HEK293 (cell line): Measurements from ENCODE around the gene NAA80.

ENCODE experiments used
- CTCF ChIA-PET: fragments of 350-600 bp; formaldehyde crosslinking; extraction: SDS; loops from one replicate; lab custom pipeline; 2021; ENCODE audit warnings: antibody characterized with exemption; lab: Yijun Ruan, JAX
- POLR2A ChIA-PET: fragments of 300-600 bp; formaldehyde crosslinking; extraction: SDS; loops from one replicate; lab custom pipeline; 2020; ENCODE audit warnings: antibody characterized with exemption, inconsistent platforms; lab: Yijun Ruan, JAX
- H3K27ac ChIP-seq: fragments of 200-500 bp; sonication (Bioruptor generic); 2 replicates; pipeline ENCODE4 v1.5.1; 2014; ENCODE audit warnings: low read depth, low read length, control low read depth, inconsistent platforms; ENCODE audit errors: extremely low read depth
- H3K36me3 ChIP-seq, 2 experiments: fragments of 200-500 bp in 1 of 2; sonication (Bioruptor generic) in 1 of 2; 1 replicate in 1 of 2; 2 replicates in 1 of 2; pipeline ENCODE4 v1.5.1; 2014 to 2017; ENCODE audit warnings: inconsistent platforms in 2 of 2, low read length in 2 of 2; ENCODE audit not compliant: control insufficient read depth in 2 of 2, insufficient read depth in 1 of 2
- H3K4me1 ChIP-seq: fragments of 200-500 bp; sonication (Bioruptor generic); 2 replicates; pipeline ENCODE4 v1.5.1; 2014; ENCODE audit warnings: mild to moderate bottlenecking, low read length, inconsistent platforms; ENCODE audit not compliant: control insufficient read depth, insufficient read depth
- H3K4me3 ChIP-seq: 2 replicates; pipeline ENCODE4 v1.5.1; 2011; ENCODE audit warnings: low read depth, mild to moderate bottlenecking, control low read depth, low read length, moderate library complexity
- H3K9me3 ChIP-seq: fragments of 200-500 bp; sonication (Bioruptor generic); 2 replicates; pipeline ENCODE4 v1.5.1; 2014; ENCODE audit warnings: low read depth, low read length, inconsistent platforms; ENCODE audit not compliant: control insufficient read depth, insufficient read depth
- RBAK ChIP-seq: fragments of 450-650 bp; formaldehyde crosslinking; IDR thresholded peaks from 2 replicates; pipeline ENCODE4 v1.5.1; 2016; ENCODE audit warnings: missing biosample characterization, missing genetic modification characterization
- TCF7L2 ChIP-seq: IDR thresholded peaks from 2 replicates; pipeline ENCODE4 v1.6.1; 2011; ENCODE audit warnings: low read depth, mild to moderate bottlenecking, inconsistent platforms, low read length, moderate library complexity, borderline replicate concordance
- TRIM28 ChIP-seq: IDR thresholded peaks from 2 replicates; pipeline ENCODE4 v1.6.1; 2011; ENCODE audit warnings: low read length, control low read depth, borderline replicate concordance
- TSHZ1 ChIP-seq: fragments of 450-650 bp; formaldehyde crosslinking; IDR thresholded peaks from 2 replicates; pipeline ENCODE4 v1.5.1; 2016; ENCODE audit warnings: missing biosample characterization, missing genetic modification characterization, borderline replicate concordance
- ZBTB48 ChIP-seq: fragments of 450-650 bp; formaldehyde crosslinking; IDR thresholded peaks from 2 replicates; pipeline ENCODE4 v1.5.1; 2016; ENCODE audit warnings: missing biosample characterization, missing genetic modification characterization
- ZBTB7A ChIP-seq: fragments of 450-650 bp; formaldehyde crosslinking; IDR thresholded peaks from 2 replicates; pipeline ENCODE4 v1.5.1; 2016; ENCODE audit warnings: low read depth, missing biosample characterization, missing genetic modification characterization
- ZFP41 ChIP-seq: fragments of 450-650 bp; formaldehyde crosslinking; IDR thresholded peaks from 2 replicates; pipeline ENCODE4 v1.5.1; 2016; ENCODE audit warnings: missing biosample characterization, missing genetic modification characterization, borderline replicate concordance
- ZNF174 ChIP-seq: fragments of 450-650 bp; formaldehyde crosslinking; IDR thresholded peaks from 2 replicates; pipeline ENCODE4 v1.5.0; 2017; ENCODE audit warnings: missing biosample characterization, mild to moderate bottlenecking, missing genetic modification characterization
- ZNF19 ChIP-seq: fragments of 450-650 bp; formaldehyde crosslinking; IDR thresholded peaks from 2 replicates; pipeline ENCODE4; 2016; ENCODE audit warnings: missing biosample characterization, missing genetic modification characterization, low read depth
- ZNF394 ChIP-seq: fragments of 450-650 bp; formaldehyde crosslinking; IDR thresholded peaks from 2 replicates; pipeline ENCODE4 v1.5.1; 2016; ENCODE audit warnings: missing biosample characterization, missing genetic modification characterization, mild to moderate bottlenecking, moderate library complexity, borderline replicate concordance
- ZNF501 ChIP-seq: fragments of 450-650 bp; formaldehyde crosslinking; IDR thresholded peaks from 2 replicates; pipeline ENCODE4 v1.5.1; 2016; ENCODE audit warnings: missing biosample characterization, missing genetic modification characterization
- ZNF555 ChIP-seq: fragments of 450-650 bp; formaldehyde crosslinking; conservative IDR thresholded peaks from 2 replicates; pipeline ENCODE4 v1.5.1; 2017; ENCODE audit warnings: missing biosample characterization, mild to moderate bottlenecking, missing genetic modification characterization, inconsistent platforms
- ZNF558 ChIP-seq: fragments of 450-650 bp; formaldehyde crosslinking; IDR thresholded peaks from 2 replicates; pipeline ENCODE4 v1.5.1; 2016; ENCODE audit warnings: missing biosample characterization, missing genetic modification characterization
- ZNF600 ChIP-seq: fragments of 450-650 bp; formaldehyde crosslinking; IDR thresholded peaks from 2 replicates; pipeline ENCODE4 v1.5.1; 2016; ENCODE audit warnings: missing biosample characterization, missing genetic modification characterization
- ZNF626 ChIP-seq: fragments of 450-650 bp; sonication (Bioruptor Pico); formaldehyde crosslinking; IDR thresholded peaks from 2 replicates; pipeline ENCODE4 v1.5.1; 2018; ENCODE audit warnings: missing biosample characterization, missing genetic modification characterization, inconsistent platforms
- ZNF76 ChIP-seq: fragments of 450-650 bp; formaldehyde crosslinking; IDR thresholded peaks from 2 replicates; pipeline ENCODE4; 2016; ENCODE audit warnings: low read depth, missing biosample characterization, missing genetic modification characterization, borderline replicate concordance
- TF ChIP-seq, protein P1 (sequence below): fragments of 450-650 bp; formaldehyde crosslinking; IDR thresholded peaks from 2 replicates; pipeline ENCODE4; 2016; ENCODE audit warnings: missing biosample characterization, missing genetic modification characterization

The NAA80 gene

DNA sequence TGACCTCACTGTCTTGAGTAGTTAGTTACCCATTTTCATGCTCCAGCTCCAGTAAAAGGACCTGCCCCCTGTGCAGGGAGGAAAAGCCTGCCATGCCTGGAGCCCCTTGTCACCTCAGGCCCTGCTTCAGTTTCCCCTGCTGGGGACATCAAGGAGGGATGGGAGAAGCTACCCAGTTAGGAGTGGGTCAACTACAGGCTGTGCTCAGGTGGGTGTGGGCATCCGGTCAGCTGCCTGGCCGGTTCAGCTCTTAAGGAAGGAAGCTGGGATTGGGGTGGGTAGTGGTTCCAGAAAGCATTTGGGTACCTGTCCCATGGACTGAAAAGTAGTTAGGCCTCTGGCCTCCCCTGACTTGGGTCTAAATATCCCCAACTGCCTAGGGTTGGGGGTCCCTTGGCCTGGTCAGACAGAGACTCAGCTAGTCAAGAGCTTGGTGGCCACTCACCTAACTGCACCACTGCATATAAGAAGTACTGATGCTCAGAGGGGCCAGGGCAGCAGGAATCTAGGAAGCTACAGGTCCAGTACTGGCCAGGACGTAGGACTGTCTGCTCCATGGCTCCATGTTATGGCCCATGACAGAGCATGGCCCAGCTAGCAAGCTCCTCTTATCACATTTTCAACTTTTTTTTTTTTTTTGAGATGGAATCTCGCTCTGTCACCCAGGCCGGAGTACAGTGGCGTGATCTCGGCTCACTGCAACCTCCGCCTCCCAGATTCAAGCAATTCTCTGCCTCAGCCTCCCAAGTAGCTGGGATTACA lies 19.8 kb downstream of the NAA80 start:
- no peaks in the 10 kb centered on the region for H3K36me3 ChIP-seq
- no peaks in the 10 kb centered on the region for H3K4me1 ChIP-seq
- H3K9me3 ChIP-seq = no peaks in the 10 kb centered on the region
- POLR2A ChIA-PET = interaction anchor here (0.8 to 1.4 kb wide), 5 partner anchors 15 to 76 kb away, joined by 3 to 5 read pairs (median 4); partner anchors contain the start of genes HYAL3 and NAA80
- CTCF ChIA-PET = interaction anchor here (0.6 to 3.9 kb wide), 6 partner anchors 23 to 1333 kb away, joined by 3 to 18 read pairs (median 6); no protein-coding TSS in a partner anchor
- TF ChIP-seq TCF7L2 (no peak), ZNF76 (tag by site-specific recombination) (no peak), TRIM28 (no peak), ZNF174 (no peak), ZNF19 (tag by site-specific recombination) (no peak), ZNF626 (no peak), ZBTB7A (tag by site-specific recombination) (no peak), ZBTB48 (tag by site-specific recombination) (no peak), ZNF555 (tag by site-specific recombination) (no peak)
- H3K4me3 ChIP-seq = no peak overlapping the region
- H3K27ac ChIP-seq = no peak overlapping the region

DNA sequence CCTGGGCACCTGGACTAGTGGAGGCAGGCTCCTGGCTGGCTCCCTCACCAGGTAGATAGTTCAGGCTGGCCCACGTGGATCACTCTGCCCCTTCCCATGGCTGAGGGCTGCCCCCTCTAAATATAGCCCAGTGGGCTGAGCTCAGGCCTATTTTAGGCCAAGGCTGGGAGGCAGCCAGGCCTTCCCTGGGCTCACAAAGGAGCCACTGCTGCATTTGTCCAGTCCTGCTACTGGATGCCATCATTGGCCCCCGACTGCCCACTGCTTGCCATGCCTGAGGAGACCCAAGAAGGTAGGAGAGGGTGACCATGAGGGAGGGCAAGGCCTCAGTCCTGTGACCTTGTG lies 20.4 kb downstream of the NAA80 start, which contains the start of gene LSMEM2:
LSMEM2 (plus strand) TSS at position 208 of the 345 bp plus-strand sequence; CDS start at position 235, 27 bp downstream.
- CTCF ChIA-PET = interaction anchor here (1.6 to 3.9 kb wide), 3 partner anchors 33 to 85 kb away, joined by 6 to 18 read pairs (median 18); no protein-coding TSS in a partner anchor
- H3K4me3 ChIP-seq = no peak within 1 kb of the TSS
- H3K27ac ChIP-seq = no peak within 1 kb of the TSS
- H3K36me3 ChIP-seq = no peaks in the 10 kb centered on the region
- POLR2A ChIA-PET = interaction anchor here (0.8 to 1.4 kb wide), 5 partner anchors 14 to 76 kb away, joined by 3 to 5 read pairs (median 4); partner anchors contain the start of genes HYAL3 and NAA80
- H3K9me3 ChIP-seq = no peaks in the 10 kb centered on the region
- H3K4me1 ChIP-seq = no peaks in the 10 kb centered on the region
- TF ChIP-seq ZNF19 (tag by site-specific recombination) (no peak), ZNF600 (tag by site-specific recombination) (no peak), ZNF394 (tag by site-specific recombination) (no peak), TSHZ1 (tag by site-specific recombination) (no peak), RBAK (no peak), ZNF501 (no peak), ZNF558 (tag by site-specific recombination) (no peak), ZNF76 (tag by site-specific recombination) (no peak), ZFP41 (tag by site-specific recombination) (no peak)
- TF ChIP-seq, protein P1, sequence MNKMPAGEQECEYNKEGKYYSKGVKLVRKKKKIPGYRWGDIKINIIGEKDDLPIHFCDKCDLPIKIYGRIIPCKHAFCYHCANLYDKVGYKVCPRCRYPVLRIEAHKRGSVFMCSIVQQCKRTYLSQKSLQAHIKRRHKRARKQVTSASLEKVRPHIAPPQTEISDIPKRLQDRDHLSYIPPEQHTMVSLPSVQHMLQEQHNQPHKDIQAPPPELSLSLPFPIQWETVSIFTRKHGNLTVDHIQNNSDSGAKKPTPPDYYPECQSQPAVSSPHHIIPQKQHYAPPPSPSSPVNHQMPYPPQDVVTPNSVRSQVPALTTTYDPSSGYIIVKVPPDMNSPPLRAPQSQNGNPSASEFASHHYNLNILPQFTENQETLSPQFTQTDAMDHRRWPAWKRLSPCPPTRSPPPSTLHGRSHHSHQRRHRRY = no peak
